Thymus (tissue), 11 donors: ENCODE measurements around the gene KLC4. TPM values are rescaled to one million over a fixed set of nuclear protein-coding genes. Genes with fewer than 3 reads are reported as not detected.
A peak's percentile ranks its signal among the peaks of the same experiment; 100 is the strongest.
"Not testable (repeated sequence)": the region's sequence is repeated elsewhere in the genome, so short reads cannot be mapped to it uniquely, and the experiment has no call there.

ENCODE experiments used
- DNase-seq, 9 donors: peaks; one replicate each; pipeline ENCODE4 v3.0.0-alpha.2; 2013; ENCODE audit warnings: low spot score in 9 of 9, low read depth in 6 of 9, missing footprints in 1 of 9
- H3K27ac ChIP-seq, 2 donors: one replicate each; pipeline ENCODE4 v1.5.1; 2013; ENCODE audit warnings: control low read depth in 1 of 2, low read depth in 1 of 2, low read length in 1 of 2, mild to moderate bottlenecking in 1 of 2, moderate library complexity in 1 of 2
- H3K27me3 ChIP-seq, 2 donors: one replicate each; pipeline ENCODE4 v1.5.1; 2013; ENCODE audit warnings: low read length in 1 of 2; ENCODE audit not compliant: control insufficient read depth in 2 of 2, insufficient read depth in 1 of 2
- H3K36me3 ChIP-seq, 2 donors: one replicate each; pipeline ENCODE4 v1.5.1; 2013; ENCODE audit warnings: low read length in 1 of 2, mild to moderate bottlenecking in 1 of 2, moderate library complexity in 1 of 2; ENCODE audit not compliant: control insufficient read depth in 2 of 2, insufficient read depth in 2 of 2
- H3K4me1 ChIP-seq, 2 donors: one replicate each; pipeline ENCODE4 v1.5.1; 2013; ENCODE audit warnings: low read length in 2 of 2; ENCODE audit not compliant: control insufficient read depth in 2 of 2, insufficient read depth in 2 of 2
- H3K4me3 ChIP-seq, 2 donors: one replicate each; pipeline ENCODE4 v1.5.1; 2013; ENCODE audit warnings: low read length in 2 of 2, control low read depth in 1 of 2, mild to moderate bottlenecking in 1 of 2
- H3K9me3 ChIP-seq, 2 donors: one replicate each; pipeline ENCODE4 v1.5.1; 2013; ENCODE audit warnings: low read length in 1 of 2, mild to moderate bottlenecking in 1 of 2; ENCODE audit not compliant: control insufficient read depth in 2 of 2, insufficient read depth in 1 of 2
- WGBS: extraction: QIAGEN DNeasy Blood & Tissue Kit; methylation state at CpG from one replicate; pipeline ENCODE4 v1.1.7; 2013; 5-methylcytosine and 5-hydroxymethylcytosine counted together
- polyA plus RNA-seq: library from polyadenylated mRNA; stranded (reverse); fragments of 200-250 nt; gene quantifications from one replicate; pipeline ENCODE4 v1.2.3, GENCODE V29; 2013
- total RNA-seq: library from RNA; stranded (reverse); fragments of 120-200 nt; gene quantifications from one replicate; pipeline ENCODE4 v1.2.4, GENCODE V29; 2013
- donor health status: healthy.

Gene KLC4
- total and polyA plus RNA-seq, 2 donors: 20.3 to 27.1 TPM

DNA sequence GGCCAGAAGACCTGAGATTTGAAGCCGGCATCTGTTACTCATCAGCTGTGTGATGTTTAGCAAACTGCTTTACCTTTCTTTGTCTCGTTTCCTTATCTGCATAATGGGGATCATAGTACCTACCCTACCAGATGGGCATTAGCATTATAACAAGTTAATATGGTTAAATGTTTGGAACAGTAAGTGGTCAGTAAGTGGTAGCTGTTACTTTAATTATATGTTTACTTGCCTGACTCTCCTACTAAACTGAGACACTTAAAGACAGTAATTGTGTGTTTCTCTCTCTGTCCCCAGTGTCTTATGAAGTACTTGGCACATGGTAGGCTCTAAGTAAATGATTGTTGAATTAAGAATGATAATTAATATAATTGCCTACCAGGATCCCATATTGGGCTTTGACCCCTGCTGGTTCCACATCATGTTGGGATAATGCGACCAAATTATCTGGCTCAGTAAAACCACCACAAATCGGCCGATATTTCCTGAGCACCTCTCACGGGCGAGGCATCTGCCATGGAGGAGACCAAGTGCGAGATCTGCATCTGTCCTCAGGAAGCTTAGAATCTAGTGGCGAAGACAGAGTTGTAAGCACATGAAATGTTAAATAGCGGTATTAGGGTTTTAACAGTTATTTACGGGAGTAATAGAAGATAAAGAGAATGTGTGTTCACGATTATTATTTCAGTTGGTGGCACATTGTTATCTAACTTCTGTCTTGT is 48.1 kb downstream of the KLC4 start:
- peaks cover 0 to 3% of the 10 kb centered on the region in 2 donors for H3K36me3 ChIP-seq
- no peak overlapping the region for H3K4me3 ChIP-seq
- 99% methylated on average over 12 of the region's 12 CpGs for WGBS
- H3K27ac ChIP-seq: no peak overlapping the region
- H3K27me3 ChIP-seq: no peaks in the 10 kb centered on the region
- H3K9me3 ChIP-seq: no peaks in the 10 kb centered on the region
- H3K4me1 ChIP-seq: peaks cover 2 to 17% of the 10 kb centered on the region in 2 donors
- DNase-seq: no peak

GRCh38 chr6:43113431-43114260 is 54.2 kb downstream of the KLC4 start:
- H3K27ac ChIP-seq: peak overlapping the region; percentile 62 to 74
- no peak overlapping the region for H3K4me3 ChIP-seq
- H3K27me3 ChIP-seq: no peaks in the 10 kb centered on the region
- peaks cover 11 to 37% of the 10 kb centered on the region in 2 donors for H3K4me1 ChIP-seq
- WGBS: 97% methylated on average over 12 of the region's 12 CpGs
- H3K36me3 ChIP-seq: no peaks in the 10 kb centered on the region
- H3K9me3 ChIP-seq: no peaks in the 10 kb centered on the region
- no peak for DNase-seq

DNA sequence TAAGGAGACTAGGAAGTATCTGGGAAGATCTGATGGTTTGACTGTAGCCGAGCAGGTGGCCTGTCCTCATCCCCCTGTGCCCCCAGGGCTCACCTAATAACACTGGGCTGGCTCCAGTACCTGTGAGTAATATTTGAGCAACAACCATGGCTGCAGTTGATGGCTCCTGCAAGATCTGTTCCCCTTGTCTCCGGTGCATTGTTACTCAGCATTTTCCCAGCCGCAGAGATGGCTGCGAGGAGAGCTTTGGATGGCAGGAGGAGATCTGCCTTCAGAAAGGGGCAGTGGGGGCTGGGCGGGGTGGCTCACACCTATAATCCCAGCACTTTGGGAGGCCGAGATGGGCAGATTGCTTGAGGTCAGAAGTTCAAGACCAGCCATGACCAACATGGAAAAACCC is 55.9 kb downstream of the KLC4 start:
- H3K9me3 ChIP-seq: no peaks in the 10 kb centered on the region
- H3K4me3 ChIP-seq: no peak overlapping the region
- H3K36me3 ChIP-seq: peaks cover 0 to 3% of the 10 kb centered on the region in 2 donors
- H3K4me1 ChIP-seq: peaks cover 11 to 43% of the 10 kb centered on the region in 2 donors
- no peak for DNase-seq
- 81% methylated on average over 6 of the region's 6 CpGs for WGBS
- H3K27me3 ChIP-seq: no peaks in the 10 kb centered on the region
- no peak overlapping the region for H3K27ac ChIP-seq

- not testable (repeated sequence) for H3K27ac ChIP-seq, H3K9me3 ChIP-seq, DNase-seq, H3K4me3 ChIP-seq, H3K27me3 ChIP-seq, H3K36me3 ChIP-seq
- H3K4me1 ChIP-seq: peaks cover 9 to 54% of the 10 kb centered on the region in 2 donors
- WGBS: over 99% methylated on average over 8 of the region's 8 CpGs
Observed at GRCh38 chr6:43117466-43117865, 58.0 kb downstream of the KLC4 start.

- H3K4me3 ChIP-seq: no peak overlapping the region
- H3K9me3 ChIP-seq: no peaks in the 10 kb centered on the region
- peaks cover 0 to 6% of the 10 kb centered on the region in 2 donors for H3K36me3 ChIP-seq
- no peak overlapping the region for H3K27ac ChIP-seq
- peaks cover 0 to 43% of the 10 kb centered on the region in 2 donors for H3K4me1 ChIP-seq
- WGBS: 95% methylated on average over 4 of the region's 4 CpGs
- H3K27me3 ChIP-seq: no peaks in the 10 kb centered on the region
- DNase-seq: no peak
Observed at GRCh38 chr6:43119482-43119881, 60.1 kb downstream of the KLC4 start.

DNA sequence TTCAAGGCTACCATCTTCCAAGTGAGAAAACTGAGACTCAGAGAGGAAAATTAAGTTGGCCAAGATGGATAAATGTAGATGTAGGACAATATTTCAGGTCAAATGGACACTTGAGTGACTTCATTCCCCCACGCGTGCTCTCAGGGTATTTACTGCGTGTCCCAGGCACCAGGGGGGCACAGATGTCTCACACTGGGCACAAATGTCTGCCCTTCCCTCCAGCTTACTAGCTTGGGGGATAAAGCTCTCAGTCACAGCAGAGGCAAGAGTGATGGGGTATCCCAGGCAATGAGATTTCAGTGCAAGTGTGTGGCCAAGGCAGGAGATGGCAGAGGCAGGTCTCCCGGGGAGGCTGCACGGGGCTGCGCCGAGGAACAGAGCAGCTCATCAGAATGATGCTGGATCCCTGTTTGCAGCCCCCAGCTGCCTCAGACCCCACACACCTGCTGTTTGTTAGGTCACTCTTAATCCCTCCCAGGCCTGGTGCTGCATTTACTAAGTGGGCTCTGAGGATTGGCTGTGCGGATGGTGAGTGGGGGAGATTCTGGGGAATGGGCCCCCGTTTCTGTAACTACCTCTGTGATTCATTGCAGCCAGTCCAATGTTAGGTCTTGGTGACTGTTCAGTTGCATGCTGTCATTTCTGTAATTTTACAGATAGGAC is 60.8 kb downstream of the KLC4 start:
- H3K4me3 ChIP-seq: no peak overlapping the region
- DNase-seq: no peak
- no peak overlapping the region for H3K27ac ChIP-seq
- no peaks in the 10 kb centered on the region for H3K9me3 ChIP-seq
- 98% methylated on average over 9 of the region's 9 CpGs for WGBS
- peaks cover 0 to 46% of the 10 kb centered on the region in 2 donors for H3K4me1 ChIP-seq
- peaks cover 0 to 6% of the 10 kb centered on the region in 2 donors for H3K36me3 ChIP-seq
- H3K27me3 ChIP-seq: no peaks in the 10 kb centered on the region

GRCh38 chr6:43120944-43121913 is 61.8 kb downstream of the KLC4 start:
- Histone ChIP-seq H3K4me3 (no peak overlapping the region), H3K27ac (no peak overlapping the region), H3K27me3 (no peaks in the 10 kb centered on the region), H3K36me3 (peaks cover 0 to 6% of the 10 kb centered on the region in 2 donors), H3K4me1 (peaks cover 0 to 45% of the 10 kb centered on the region in 2 donors), H3K9me3 (no peaks in the 10 kb centered on the region)
- WGBS: 95% methylated on average over 9 of the region's 9 CpGs
- DNase-seq: no peak

- Histone ChIP-seq H3K36me3 (peaks cover 0 to 6% of the 10 kb centered on the region in 2 donors), H3K9me3 (no peaks in the 10 kb centered on the region), H3K27ac (no peak overlapping the region), H3K4me1 (peaks cover 0 to 47% of the 10 kb centered on the region in 2 donors), H3K4me3 (no peak overlapping the region), H3K27me3 (no peaks in the 10 kb centered on the region)
- no peak for DNase-seq
- 87% methylated on average over 2 of the region's 2 CpGs for WGBS
Observed at GRCh38 chr6:43122146-43122545, 62.7 kb downstream of the KLC4 start.
